GM12872 (cell line): ENCODE measurements around the gene KCNIP4.

Source experiments
- CTCF ChIP-seq: IDR thresholded peaks from 3 replicates; pipeline ENCODE4 v1.5.1; 2011; ENCODE audit warnings: low read depth, mild to moderate bottlenecking, low read length, moderate library complexity; ENCODE audit not compliant: insufficient read depth

The KCNIP4 gene

GRCh38 chr4:20882500-20882899, 1066.1 kb downstream of the KCNIP4 start:
- TF ChIP-seq CTCF: no peak

- TF ChIP-seq CTCF: no peak
These were observed 1066.9 kb downstream of the KCNIP4 start for GRCh38 chr4:20881658-20882057.

- TF ChIP-seq CTCF: no peak
These were observed 1069.8 kb downstream of the KCNIP4 start for GRCh38 chr4:20878806-20879205.

GRCh38 chr4:20870436-20870835, 1078.1 kb downstream of the KCNIP4 start:
- TF ChIP-seq CTCF: no peak

DNA sequence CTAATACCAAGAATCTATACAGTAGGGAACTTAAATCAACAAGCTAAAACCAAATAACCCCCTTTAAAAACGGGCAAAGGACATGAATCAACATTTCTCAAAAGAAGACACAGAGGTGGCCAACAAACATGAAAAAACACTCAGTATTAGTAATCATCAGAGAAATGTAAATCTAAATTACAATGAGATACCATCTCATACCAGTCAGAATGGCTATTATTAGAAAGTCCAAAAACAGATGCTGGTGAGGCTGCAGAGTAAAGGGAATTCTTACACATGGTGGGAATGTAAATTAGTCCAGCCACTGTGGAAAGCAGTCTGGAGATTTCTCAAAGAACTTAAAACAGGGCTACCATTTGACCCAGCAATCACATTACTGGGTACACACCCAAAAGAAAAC, 1080.5 kb downstream of the KCNIP4 start:
- TF ChIP-seq CTCF: no peak

- no peak for TF ChIP-seq CTCF
These were observed 1087.7 kb downstream of the KCNIP4 start for GRCh38 chr4:20860878-20861277.

DNA sequence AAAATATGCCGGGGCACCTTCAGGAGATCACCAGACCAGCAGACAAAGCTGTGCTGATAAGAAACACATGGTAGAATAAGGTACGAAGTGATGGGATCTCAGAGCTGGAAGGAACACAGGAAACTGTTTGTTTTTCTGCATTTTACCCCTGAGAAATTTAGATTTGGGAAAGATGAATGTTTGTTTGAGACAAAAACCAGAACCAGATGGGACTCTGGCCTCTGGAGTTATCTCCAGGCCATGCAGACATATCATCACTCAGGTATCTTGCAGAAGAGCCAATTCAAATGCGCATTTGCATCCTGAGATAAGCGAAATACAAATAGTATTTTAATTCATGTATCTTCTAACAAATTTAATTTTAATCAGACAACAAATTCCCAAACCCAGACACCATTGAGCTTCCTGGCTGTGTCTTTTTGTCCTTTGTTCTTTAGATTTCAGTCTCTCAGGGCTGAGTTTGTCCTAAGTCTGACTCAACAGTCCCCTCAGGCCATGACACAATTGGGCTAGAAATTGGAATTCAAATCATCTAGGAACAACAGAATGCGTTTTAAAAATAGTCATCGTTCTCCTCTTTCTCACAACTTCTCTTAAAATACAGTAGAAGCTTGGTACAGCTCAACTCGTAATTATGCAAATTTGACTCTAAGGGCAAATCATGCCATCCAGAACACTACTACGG, 1089.3 kb downstream of the KCNIP4 start:
- TF ChIP-seq CTCF: no peak
